Spleen (tissue), 11 donors: ENCODE measurements around the gene ST3GAL3. TPM values are rescaled to one million over a fixed set of nuclear protein-coding genes. Genes with fewer than 3 reads are reported as not detected.

Source experiments
- DNase-seq: peaks from one replicate; pipeline ENCODE4 v3.0.0-alpha.2; 2020
- H3K27ac ChIP-seq, 8 donors: fragments of 200-600 bp; sonication (generic) in 7 of 8; 1 replicate in 4 of 8; 2 replicates in 4 of 8; pipeline versions ENCODE4 v1.5.0 to v1.8.0; 2016 to 2021; ENCODE audit warnings: inconsistent platforms in 4 of 8, mild to moderate bottlenecking in 4 of 8, moderate library complexity in 1 of 8
- H3K27me3 ChIP-seq, 7 donors: fragments of 200-600 bp; sonication (generic) in 6 of 7; replicated peaks in 1 of 7; 1 replicate in 4 of 7; 2 replicates in 3 of 7; pipeline versions ENCODE4 v1.5.0 to v1.8.0; 2016 to 2021; ENCODE audit warnings: inconsistent platforms in 3 of 7, mild to moderate bottlenecking in 1 of 7
- H3K36me3 ChIP-seq, 6 donors: fragments of 200-600 bp; sonication (generic) in 5 of 6; 1 replicate in 4 of 6; 2 replicates in 2 of 6; pipeline versions ENCODE4 v1.5.0 to v1.8.0; 2016 to 2021; ENCODE audit warnings: inconsistent platforms in 2 of 6
- H3K4me1 ChIP-seq, 6 donors: fragments of 200-600 bp; sonication (generic) in 5 of 6; 1 replicate in 3 of 6; 2 replicates in 3 of 6; pipeline versions ENCODE4 v1.5.0 to v1.8.0; 2016 to 2021; ENCODE audit warnings: inconsistent platforms in 3 of 6
- H3K4me3 ChIP-seq, 8 donors: fragments of 200-600 bp; sonication (generic) in 7 of 8; 1 replicate in 4 of 8; 2 replicates in 4 of 8; pipeline versions ENCODE4 v1.5.0 to v1.8.0; 2016 to 2021; ENCODE audit warnings: inconsistent platforms in 4 of 8, mild to moderate bottlenecking in 4 of 8, moderate library complexity in 2 of 8
- H3K9me3 ChIP-seq, 8 donors: fragments of 200-600 bp; sonication (generic) in 7 of 8; 1 replicate in 4 of 8; 2 replicates in 4 of 8; pipeline versions ENCODE4 v1.5.0 to v1.8.0; 2016 to 2021; ENCODE audit warnings: inconsistent platforms in 4 of 8
- POLR2A ChIP-seq, 3 donors: fragments of 450-650 bp; IDR thresholded peaks; one replicate each; pipeline ENCODE4 v1.5.1; 2017; ENCODE audit warnings: antibody characterized with exemption in 3 of 3, mild to moderate bottlenecking in 1 of 3
- POLR2AphosphoS5 ChIP-seq, 3 donors: sonication (generic); formaldehyde crosslinking; IDR thresholded peaks; one replicate each; pipeline ENCODE4 v1.5.1; 2017; ENCODE audit warnings: antibody characterized with exemption in 3 of 3
- WGBS, 5 donors: extraction: QIAGEN DNeasy Blood & Tissue Kit in 3 of 5; methylation state at CpG; one replicate each; pipeline versions ENCODE4 v1.1.5 to v1.1.7; 2013 to 2018; 5-methylcytosine and 5-hydroxymethylcytosine counted together
- intact Hi-C: fragments of 100-400 bp; cut with DNase I; formaldehyde crosslinking; loops from one replicate; pipeline ENCODE4 v1.15.0; 2023; ENCODE audit warnings: low total_unique reads
- polyA plus RNA-seq, 3 donors: library from polyadenylated mRNA; stranded (reverse); fragments of 200-250 nt; gene quantifications; one replicate each; pipeline ENCODE4 v1.2.1, GENCODE V29; 2013
- total RNA-seq, 7 donors: library from RNA; depleted of rRNA in 3 of 7; stranded (reverse); fragments of >200 nt in 3 of 7; fragmentation: NEBNext Ultra II Directional in 4 of 7; extraction: Animal tissue kit (Norgen Biotek cat#: 25700) in 4 of 7; gene quantifications; one replicate each; pipeline versions ENCODE4 v1.1.0 to v1.2.1, GENCODE V29; 2016 to 2021
- TF ChIP-seq, protein P1 (sequence below), 11 experiments: fragments of 200-600 bp in 7 of 11; fragments of 450-650 bp in 4 of 11; sonication (generic) in 4 of 11; IDR thresholded peaks in 8 of 11; conservative IDR thresholded peaks in 3 of 11; 1 replicate in 7 of 11; 2 replicates in 4 of 11; pipeline versions ENCODE4 v1.4.0 to v1.8.0; 2016 to 2021; ENCODE audit warnings: antibody characterized with exemption in 11 of 11, inconsistent platforms in 4 of 11, mild to moderate bottlenecking in 1 of 11
- donor health status: healthy with polysubstance abuse.
- donor health status: DM: no; HTN: no; CAD: no; lungs with moderate emphysema.
- donor health status: DM: no; HTN: no; CAD: no.
- donor health status: Bipolar disorder and iron deficiency.
- donor health status: healthy.
- donor health status: DM: no; HTN: no; CAD: no.
- donor health status: DM: yes; HTN: yes; CAD: no.

ST3GAL3 gene
- total and polyA plus RNA-seq, 10 donors, result 6.4 to 34.3 (median 21.0) TPM

DNA sequence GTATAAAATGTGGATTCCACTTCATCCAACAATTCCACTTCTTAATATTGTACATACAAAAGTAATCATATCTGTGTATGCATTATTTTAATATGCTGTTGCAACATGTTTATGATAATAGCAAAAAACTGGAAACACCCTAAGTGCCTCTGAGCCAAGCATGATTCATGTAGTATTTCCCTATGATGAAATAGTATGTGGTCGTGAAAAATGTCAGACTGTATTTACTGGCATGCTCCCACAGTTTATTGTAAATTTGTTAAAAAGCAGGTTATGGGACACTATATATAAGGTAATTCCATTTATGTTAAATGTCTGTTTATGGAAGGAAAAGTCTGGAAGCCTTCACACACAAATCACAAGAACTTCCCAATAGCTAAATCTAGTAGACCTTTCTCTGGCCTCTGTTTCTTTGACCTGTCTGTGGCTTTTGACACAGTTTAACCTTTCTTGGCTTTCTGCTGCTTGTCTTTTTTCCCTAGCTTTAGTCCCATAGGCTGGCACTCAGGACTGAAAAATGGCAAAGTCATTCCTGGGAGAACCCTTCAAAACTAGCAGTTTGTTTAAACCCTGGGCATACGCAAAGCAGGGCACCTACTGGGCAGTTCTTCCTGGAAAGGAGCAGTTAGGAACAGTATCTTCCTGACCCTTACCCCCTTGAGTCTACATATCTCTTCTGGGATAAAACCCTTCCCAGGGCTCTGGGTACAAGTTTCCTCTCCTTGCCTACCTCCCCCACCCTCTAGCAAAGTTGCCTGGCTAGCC, 160.8 kb downstream of the ST3GAL3 start:
- Histone ChIP-seq H3K4me1 (peaks cover 0 to 16% (median 4%) of the 10 kb centered on the region in 6 donors), H3K4me3 (no peak overlapping the region), H3K27ac (peak overlapping the region in 4 of 8 donors; percentile 1 to 47 (median 14)), H3K27me3 (no peaks in the 10 kb centered on the region), H3K36me3 (no peaks in the 10 kb centered on the region), H3K9me3 (no peaks in the 10 kb centered on the region)
- WGBS, 5 donors, result 20 to 73% (median 60%) methylated on average over 1 to 2 of the region's 2 CpGs
- TF ChIP-seq POLR2AphosphoS5 (IDR thresholded peaks at IDR 0.05) (peak in 1 of 3 donors; percentile 39), POLR2A (IDR thresholded peaks at IDR 0.05) (no peak)
- TF ChIP-seq, protein P1, sequence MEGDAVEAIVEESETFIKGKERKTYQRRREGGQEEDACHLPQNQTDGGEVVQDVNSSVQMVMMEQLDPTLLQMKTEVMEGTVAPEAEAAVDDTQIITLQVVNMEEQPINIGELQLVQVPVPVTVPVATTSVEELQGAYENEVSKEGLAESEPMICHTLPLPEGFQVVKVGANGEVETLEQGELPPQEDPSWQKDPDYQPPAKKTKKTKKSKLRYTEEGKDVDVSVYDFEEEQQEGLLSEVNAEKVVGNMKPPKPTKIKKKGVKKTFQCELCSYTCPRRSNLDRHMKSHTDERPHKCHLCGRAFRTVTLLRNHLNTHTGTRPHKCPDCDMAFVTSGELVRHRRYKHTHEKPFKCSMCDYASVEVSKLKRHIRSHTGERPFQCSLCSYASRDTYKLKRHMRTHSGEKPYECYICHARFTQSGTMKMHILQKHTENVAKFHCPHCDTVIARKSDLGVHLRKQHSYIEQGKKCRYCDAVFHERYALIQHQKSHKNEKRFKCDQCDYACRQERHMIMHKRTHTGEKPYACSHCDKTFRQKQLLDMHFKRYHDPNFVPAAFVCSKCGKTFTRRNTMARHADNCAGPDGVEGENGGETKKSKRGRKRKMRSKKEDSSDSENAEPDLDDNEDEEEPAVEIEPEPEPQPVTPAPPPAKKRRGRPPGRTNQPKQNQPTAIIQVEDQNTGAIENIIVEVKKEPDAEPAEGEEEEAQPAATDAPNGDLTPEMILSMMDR (IDR thresholded peaks at IDR 0.05 in 8 of 11, conservative IDR thresholded peaks at IDR 0.05 in 3 of 11), result no peak
- intact Hi-C loops, result no loop called here
- no peak for DNase-seq

DNA sequence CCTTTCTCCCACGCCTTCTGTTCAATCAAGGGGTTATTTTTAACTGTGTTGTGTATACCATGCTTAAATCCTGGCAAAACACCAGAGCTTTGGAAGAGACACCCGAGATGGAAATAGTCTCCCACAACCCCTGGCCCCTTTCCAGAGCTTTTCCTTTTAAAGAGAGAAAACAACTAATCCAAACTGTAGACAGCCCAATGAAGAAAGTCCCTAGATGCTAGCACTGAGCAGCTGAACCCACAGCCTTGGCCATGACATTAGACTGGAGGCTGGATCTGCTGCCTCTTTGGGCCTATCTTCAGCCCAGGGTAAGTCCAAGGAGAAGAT, 161.4 kb downstream of the ST3GAL3 start:
- Histone ChIP-seq H3K4me1 (peaks cover 0 to 15% (median 4%) of the 10 kb centered on the region in 6 donors), H3K4me3 (no peak overlapping the region), H3K27ac (peak overlapping the region in 4 of 8 donors; percentile 10 to 47 (median 24)), H3K9me3 (no peaks in the 10 kb centered on the region), H3K27me3 (no peaks in the 10 kb centered on the region), H3K36me3 (no peaks in the 10 kb centered on the region)
- WGBS, 5 donors, result 46 to 84% (median 60%) methylated on average over 2 of the region's 2 CpGs
- intact Hi-C loops, result no loop called here
- TF ChIP-seq POLR2A (IDR thresholded peaks at IDR 0.05) (no peak), POLR2AphosphoS5 (IDR thresholded peaks at IDR 0.05) (no peak)
- TF ChIP-seq, protein P1 (IDR thresholded peaks at IDR 0.05 in 8 of 11, conservative IDR thresholded peaks at IDR 0.05 in 3 of 11), result no peak
- DNase-seq, result no peak

DNA sequence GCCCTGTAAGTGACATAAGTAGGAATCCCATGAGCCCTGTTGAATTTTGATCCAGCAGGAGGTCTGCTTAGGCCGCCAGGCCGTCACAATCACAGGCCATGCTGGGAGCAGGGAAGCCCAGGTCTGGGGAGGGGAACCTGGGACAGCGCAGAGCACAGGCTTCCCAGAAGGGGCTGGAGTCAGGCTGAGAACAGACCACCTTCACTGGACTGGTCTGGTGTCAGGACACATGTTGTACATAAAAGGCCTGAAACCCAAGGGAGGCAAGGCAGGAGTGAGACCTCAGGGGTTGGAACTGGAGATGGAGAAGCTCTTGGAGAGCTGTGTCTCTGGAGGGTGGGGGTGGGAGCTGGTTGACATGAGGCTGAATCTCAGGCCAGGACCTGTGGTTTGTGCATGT, 163.0 kb downstream of the ST3GAL3 start:
- DNase-seq, result no peak
- TF ChIP-seq, protein P1 (IDR thresholded peaks at IDR 0.05 in 8 of 11, conservative IDR thresholded peaks at IDR 0.05 in 3 of 11), result no peak
- TF ChIP-seq POLR2AphosphoS5 (IDR thresholded peaks at IDR 0.05), result no peak
- TF ChIP-seq POLR2A (IDR thresholded peaks at IDR 0.05), result no peak
- peaks cover 0 to 7% (median 2%) of the 10 kb centered on the region in 6 donors for H3K4me1 ChIP-seq
- H3K36me3 ChIP-seq, result no peaks in the 10 kb centered on the region
- no peaks in the 10 kb centered on the region for H3K27me3 ChIP-seq
- no peak overlapping the region for H3K27ac ChIP-seq
- no peaks in the 10 kb centered on the region for H3K9me3 ChIP-seq
- intact Hi-C loops, result no loop called here
- no peak overlapping the region for H3K4me3 ChIP-seq
- 91 to 100% (median 97%) methylated on average over 3 of the region's 3 CpGs for WGBS, 5 donors

DNA sequence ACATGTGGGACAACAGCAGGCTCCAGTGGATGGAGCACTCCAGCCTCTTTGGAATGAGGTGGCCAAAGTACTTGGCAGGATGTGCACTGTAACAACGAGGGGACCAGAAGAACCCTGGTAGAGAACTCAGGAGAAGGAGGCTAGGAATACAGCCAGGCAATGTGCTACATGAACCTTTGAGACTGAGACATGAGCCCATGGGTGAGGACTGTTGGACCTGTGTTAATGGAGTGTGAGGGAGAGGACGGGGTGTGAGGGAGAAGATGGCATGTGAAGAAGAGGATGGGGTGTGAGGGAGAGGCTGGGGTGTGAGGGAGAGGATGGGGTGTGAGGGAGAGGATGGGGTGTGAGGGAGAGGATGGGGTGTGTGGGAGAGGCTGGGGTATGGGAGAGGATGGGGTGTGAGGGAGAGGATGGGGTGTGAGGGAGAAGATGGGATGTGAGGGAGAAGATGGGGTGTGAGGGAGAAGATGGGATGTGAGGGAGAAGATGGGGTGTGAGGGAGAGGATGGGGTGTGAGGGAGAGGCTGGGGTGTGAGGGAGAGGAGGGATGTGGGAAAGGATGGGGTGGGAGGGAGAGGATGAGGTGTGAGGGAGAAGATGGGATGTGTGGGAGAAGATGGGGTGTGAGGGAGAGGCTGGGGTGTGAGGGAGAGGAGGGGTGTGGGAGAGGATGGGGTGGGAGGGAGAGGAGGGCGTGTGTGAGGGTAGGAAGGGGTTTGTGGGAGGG, 164.0 kb downstream of the ST3GAL3 start:
- H3K9me3 ChIP-seq, result no peaks in the 10 kb centered on the region
- intact Hi-C loops, result no loop called here
- no peak overlapping the region for H3K27ac ChIP-seq
- no peak overlapping the region for H3K4me3 ChIP-seq
- TF ChIP-seq POLR2A (IDR thresholded peaks at IDR 0.05), result no peak
- TF ChIP-seq, protein P1 (IDR thresholded peaks at IDR 0.05 in 8 of 11, conservative IDR thresholded peaks at IDR 0.05 in 3 of 11), result no peak
- TF ChIP-seq POLR2AphosphoS5 (IDR thresholded peaks at IDR 0.05), result no peak
- no peaks in the 10 kb centered on the region for H3K36me3 ChIP-seq
- H3K27me3 ChIP-seq, result no peaks in the 10 kb centered on the region
- no peak for DNase-seq
- WGBS, 5 donors, result 65 to 92% (median 82%) methylated on average over 3 of the region's 3 CpGs
- peaks cover 0 to 7% (median 2%) of the 10 kb centered on the region in 6 donors for H3K4me1 ChIP-seq
